DND-41 (cell line): ENCODE measurements around the gene PARD6G.

Experiments
- ATAC-seq: fragments of 200-7000 bp; cut with Tn5 transposase; 3 replicates; pipeline ENCODE4 v1.9.1; 2021; ENCODE audit warnings: low read depth; ENCODE audit not compliant: insufficient read depth
- DNase-seq: peaks from one replicate; pipeline ENCODE4 v3.0.0-alpha.2; 2020
- H2AFZ ChIP-seq: 2 replicates; pipeline ENCODE4 v1.6.0; 2012; ENCODE audit warnings: low read depth, low read length
- H3K27ac ChIP-seq: 2 replicates; pipeline ENCODE4 v1.5.1; 2012; ENCODE audit warnings: low read length, inconsistent platforms
- H3K27me3 ChIP-seq: fragments of 200-600 bp; sonication (generic); 2 replicates; pipeline ENCODE4 v1.6.0; 2012; ENCODE audit warnings: low read length, mild to moderate bottlenecking, inconsistent platforms; ENCODE audit not compliant: insufficient read depth, poor library complexity
- H3K36me3 ChIP-seq: 2 replicates; pipeline ENCODE4 v1.5.1; 2012; ENCODE audit warnings: low read length, inconsistent platforms; ENCODE audit not compliant: insufficient read depth
- H3K4me1 ChIP-seq: 2 replicates; pipeline ENCODE4 v1.5.1; 2012; ENCODE audit warnings: mild to moderate bottlenecking, low read length; ENCODE audit not compliant: insufficient read depth
- H3K4me2 ChIP-seq: 2 replicates; pipeline ENCODE4 v1.6.0; 2012; ENCODE audit warnings: mild to moderate bottlenecking, moderate library complexity, low read length, inconsistent platforms; ENCODE audit not compliant: insufficient read depth
- H3K4me3 ChIP-seq, 2 experiments: fragments of 200-600 bp in 1 of 2; shearing (Covaris generic) in 1 of 2; 2 replicates each; pipeline ENCODE4 v1.5.1; 2012 to 2016; ENCODE audit warnings: inconsistent platforms in 2 of 2, low read length in 2 of 2, mild to moderate bottlenecking in 2 of 2, low read depth in 1 of 2, moderate library complexity in 1 of 2
- H3K79me2 ChIP-seq: 2 replicates; pipeline ENCODE4 v1.6.0; 2012; ENCODE audit warnings: low read length, inconsistent platforms; ENCODE audit not compliant: insufficient read depth
- H3K9ac ChIP-seq: 2 replicates; pipeline ENCODE4 v1.6.0; 2012; ENCODE audit warnings: low read depth, mild to moderate bottlenecking, inconsistent platforms, low read length, moderate library complexity
- H3K9me3 ChIP-seq: 2 replicates; pipeline ENCODE4 v1.5.1; 2012; ENCODE audit warnings: low read length, moderate library complexity, mild to moderate bottlenecking, inconsistent platforms; ENCODE audit not compliant: insufficient read depth, severe bottlenecking
- H4K20me1 ChIP-seq: 2 replicates; pipeline ENCODE4 v1.6.0; 2012; ENCODE audit warnings: low read length; ENCODE audit not compliant: insufficient read depth
- EZH2 ChIP-seq: IDR thresholded peaks from 3 replicates; pipeline ENCODE4 v1.6.1; 2012; ENCODE audit warnings: borderline replicate concordance, low read depth, mild to moderate bottlenecking, moderate library complexity, low read length, inconsistent platforms; ENCODE audit not compliant: severe bottlenecking
- TF ChIP-seq, protein P1 (sequence below): IDR thresholded peaks from 2 replicates; pipeline ENCODE4 v1.5.1; 2012; ENCODE audit warnings: borderline replicate concordance, low read length, moderate library complexity, mild to moderate bottlenecking; ENCODE audit not compliant: poor library complexity, severe bottlenecking; ENCODE audit errors: extremely low read depth

The PARD6G gene

DNA sequence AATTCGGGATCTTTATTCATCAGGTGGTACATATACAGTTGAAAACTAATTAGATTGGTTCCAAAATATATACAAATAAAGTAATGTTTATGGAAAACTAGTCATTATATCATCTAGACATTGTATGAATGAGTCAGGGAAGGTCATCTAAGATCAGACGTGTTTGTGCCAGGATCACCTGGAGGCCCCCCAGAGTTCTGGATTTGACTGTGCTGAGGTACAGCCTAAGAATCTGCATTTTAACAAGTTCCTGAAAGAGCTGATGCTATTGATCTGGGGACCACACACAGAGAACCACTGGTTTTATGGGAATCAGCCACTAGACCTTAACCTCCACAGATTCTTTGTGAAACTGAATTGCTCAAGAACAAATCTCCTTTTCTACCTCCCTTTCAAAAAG lies 43.2 kb downstream of the PARD6G start:
- DNase-seq = no peak
- Histone ChIP-seq H3K79me2 (no peaks in the 10 kb centered on the region), H4K20me1 (no peaks in the 10 kb centered on the region), H3K9ac (no peak overlapping the region), H3K36me3 (no peaks in the 10 kb centered on the region), H3K4me1 (no peaks in the 10 kb centered on the region), H3K27ac (no peak overlapping the region), H3K4me2 (no peak overlapping the region), H3K4me3 (no peak overlapping the region), H3K9me3 (no peaks in the 10 kb centered on the region), H3K27me3 (no peaks in the 10 kb centered on the region), H2AFZ (no peak overlapping the region)
- TF ChIP-seq, protein P1, sequence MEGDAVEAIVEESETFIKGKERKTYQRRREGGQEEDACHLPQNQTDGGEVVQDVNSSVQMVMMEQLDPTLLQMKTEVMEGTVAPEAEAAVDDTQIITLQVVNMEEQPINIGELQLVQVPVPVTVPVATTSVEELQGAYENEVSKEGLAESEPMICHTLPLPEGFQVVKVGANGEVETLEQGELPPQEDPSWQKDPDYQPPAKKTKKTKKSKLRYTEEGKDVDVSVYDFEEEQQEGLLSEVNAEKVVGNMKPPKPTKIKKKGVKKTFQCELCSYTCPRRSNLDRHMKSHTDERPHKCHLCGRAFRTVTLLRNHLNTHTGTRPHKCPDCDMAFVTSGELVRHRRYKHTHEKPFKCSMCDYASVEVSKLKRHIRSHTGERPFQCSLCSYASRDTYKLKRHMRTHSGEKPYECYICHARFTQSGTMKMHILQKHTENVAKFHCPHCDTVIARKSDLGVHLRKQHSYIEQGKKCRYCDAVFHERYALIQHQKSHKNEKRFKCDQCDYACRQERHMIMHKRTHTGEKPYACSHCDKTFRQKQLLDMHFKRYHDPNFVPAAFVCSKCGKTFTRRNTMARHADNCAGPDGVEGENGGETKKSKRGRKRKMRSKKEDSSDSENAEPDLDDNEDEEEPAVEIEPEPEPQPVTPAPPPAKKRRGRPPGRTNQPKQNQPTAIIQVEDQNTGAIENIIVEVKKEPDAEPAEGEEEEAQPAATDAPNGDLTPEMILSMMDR = no peak
- no peak for TF ChIP-seq EZH2
- no peak for ATAC-seq

DNA sequence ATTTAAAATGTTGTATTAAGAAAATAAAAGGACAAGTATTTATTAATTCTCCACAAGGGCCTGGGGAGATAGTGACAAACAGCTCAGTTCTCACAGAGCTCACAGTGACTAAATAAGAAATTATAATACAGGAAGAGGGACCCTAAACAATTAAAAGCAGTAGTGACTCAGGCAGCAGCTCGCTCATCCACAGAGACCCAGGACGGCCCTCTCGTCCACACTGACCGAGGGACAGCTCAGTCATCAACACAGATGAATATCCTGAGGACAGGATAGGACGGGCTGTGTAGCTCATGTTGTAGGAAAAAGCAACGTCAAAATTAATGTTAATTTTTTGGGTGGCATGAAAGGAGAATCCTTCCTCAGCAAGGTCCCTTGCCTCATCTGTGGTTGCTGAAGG lies 44.1 kb downstream of the PARD6G start:
- no peaks in the 10 kb centered on the region for H3K27me3 ChIP-seq
- no peaks in the 10 kb centered on the region for H3K79me2 ChIP-seq
- H3K4me1 ChIP-seq = no peaks in the 10 kb centered on the region
- no peak for TF ChIP-seq EZH2
- TF ChIP-seq, protein P1 = no peak
- H3K9me3 ChIP-seq = no peaks in the 10 kb centered on the region
- H3K36me3 ChIP-seq = no peaks in the 10 kb centered on the region
- no peak for DNase-seq
- H4K20me1 ChIP-seq = no peaks in the 10 kb centered on the region
- H2AFZ ChIP-seq = no peak overlapping the region
- no peak overlapping the region for H3K4me2 ChIP-seq
- no peak overlapping the region for H3K9ac ChIP-seq
- ATAC-seq = no peak
- H3K4me3 ChIP-seq = no peak overlapping the region
- H3K27ac ChIP-seq = no peak overlapping the region

DNA sequence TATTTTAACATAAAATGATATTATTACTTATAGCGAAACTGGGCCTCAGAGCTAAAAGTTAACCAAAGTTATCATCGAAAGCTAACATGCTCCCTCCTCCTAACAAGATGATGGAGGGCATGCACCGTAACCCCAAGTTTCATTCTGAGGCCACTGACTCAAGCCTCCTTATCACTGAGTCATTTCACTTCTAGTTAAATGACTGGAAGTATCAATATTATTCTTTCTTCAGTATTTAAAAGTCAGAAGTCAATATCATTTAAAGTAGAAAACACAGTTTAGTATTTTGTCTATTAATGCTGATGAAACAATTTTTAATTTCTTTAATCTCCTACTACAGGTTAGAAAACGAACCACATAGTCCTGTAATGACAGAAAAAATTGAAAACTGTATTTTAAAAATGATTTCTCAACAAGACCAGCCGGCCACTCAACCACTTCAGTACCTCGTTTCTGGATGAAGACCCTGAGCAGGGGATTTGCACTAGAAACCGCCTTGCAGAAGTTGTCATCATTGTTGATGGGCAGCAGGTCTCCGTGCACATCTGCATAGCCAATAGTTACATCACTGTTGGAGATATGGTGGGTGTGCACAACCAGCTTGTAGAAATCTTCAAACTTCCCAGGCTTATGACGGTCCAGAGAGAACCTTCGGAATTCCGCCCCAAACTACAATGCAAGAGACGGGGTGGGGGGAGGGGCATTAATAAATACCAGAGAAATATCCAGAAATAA lies 44.9 kb downstream of the PARD6G start:
- H2AFZ ChIP-seq = no peak overlapping the region
- no peaks in the 10 kb centered on the region for H4K20me1 ChIP-seq
- no peaks in the 10 kb centered on the region for H3K79me2 ChIP-seq
- H3K4me3 ChIP-seq = no peak overlapping the region
- no peak overlapping the region for H3K9ac ChIP-seq
- H3K27me3 ChIP-seq = no peaks in the 10 kb centered on the region
- H3K4me2 ChIP-seq = no peak overlapping the region
- no peaks in the 10 kb centered on the region for H3K9me3 ChIP-seq
- no peak for TF ChIP-seq EZH2
- TF ChIP-seq, protein P1 = no peak
- H3K27ac ChIP-seq = no peak overlapping the region
- H3K36me3 ChIP-seq = no peaks in the 10 kb centered on the region
- no peak for ATAC-seq
- no peak for DNase-seq
- H3K4me1 ChIP-seq = no peaks in the 10 kb centered on the region

GRCh38 chr18:80201739-80202138 lies 45.6 kb downstream of the PARD6G start:
- Histone ChIP-seq H3K9ac (no peak overlapping the region), H3K36me3 (no peaks in the 10 kb centered on the region), H3K4me1 (no peaks in the 10 kb centered on the region), H3K4me2 (no peak overlapping the region), H3K27ac (no peak overlapping the region), H2AFZ (no peak overlapping the region), H3K79me2 (no peaks in the 10 kb centered on the region), H3K4me3 (no peak overlapping the region), H3K9me3 (no peaks in the 10 kb centered on the region), H4K20me1 (no peaks in the 10 kb centered on the region), H3K27me3 (no peaks in the 10 kb centered on the region)
- no peak for DNase-seq
- no peak for ATAC-seq
- TF ChIP-seq EZH2 = no peak
- TF ChIP-seq, protein P1 = no peak
